ENCODE data around the gene ARRDC2. TPM values are rescaled to one million over a fixed set of nuclear protein-coding genes. Genes with fewer than 3 reads are reported as not detected.
A peak's percentile ranks its signal among the peaks of the same experiment; 100 is the strongest.

The ARRDC2 gene
- total RNA-seq, 1 donor from 2014 or later, result 54.5 TPM

DNA sequence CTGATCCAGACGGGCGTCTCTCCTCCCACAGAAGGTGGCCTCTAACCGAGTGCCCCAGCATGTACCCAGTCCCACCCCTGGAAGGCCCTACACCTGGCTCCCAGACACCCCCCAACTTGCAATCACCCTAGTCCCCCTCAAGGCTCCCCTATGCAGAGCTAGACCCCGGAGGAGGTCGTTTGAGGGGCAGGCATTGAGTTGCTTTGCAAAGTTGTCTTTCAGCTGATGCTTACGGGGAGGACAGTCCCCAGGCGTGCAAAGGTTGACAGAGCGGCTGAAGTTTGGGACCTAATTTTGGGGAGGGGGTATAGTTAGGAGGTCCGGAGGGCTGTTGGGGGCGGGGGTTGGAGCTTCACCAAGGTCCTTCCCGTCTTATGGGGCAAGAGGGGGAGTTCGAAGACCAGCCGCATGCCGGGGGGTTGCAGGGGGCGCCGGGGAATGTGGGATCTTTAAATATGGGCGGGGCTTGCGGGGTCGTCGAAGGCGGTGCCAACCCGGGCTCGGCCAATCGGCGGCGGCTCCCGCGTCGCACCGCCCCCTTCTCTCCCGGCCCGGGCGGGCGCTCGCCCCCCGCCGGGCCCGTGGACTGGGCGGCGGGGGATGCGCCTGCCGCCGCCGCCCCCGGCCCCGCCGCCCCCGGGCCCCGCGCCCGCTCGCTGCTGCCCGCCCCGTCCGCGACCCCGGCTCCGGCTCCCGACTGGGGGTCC is 41.3 kb upstream of the ARRDC2 start, which contains the start of gene KCNN1:
Gene KCNN1 (plus strand): TSS at position 558 of the 707 bp plus-strand sequence. CDS start 6,782 bp downstream, outside the sequence.
- Histone ChIP-seq H3K4me3 (peak within 1 kb of the TSS in 1 of 2 donors; percentile 30), H3K9me3 (no peaks in the 10 kb centered on the region), H3K27ac (no peak within 1 kb of the TSS), H3K4me1 (no peaks in the 10 kb centered on the region), H3K36me3 (no peaks in the 10 kb centered on the region), H3K27me3 (no peaks in the 10 kb centered on the region)
- intact Hi-C loops (cut with DNase I), result no loop called here
- no peak for DNase-seq (ENCODE audit: extremely low spot score in 2 of 2)
- TF ChIP-seq, protein P1, sequence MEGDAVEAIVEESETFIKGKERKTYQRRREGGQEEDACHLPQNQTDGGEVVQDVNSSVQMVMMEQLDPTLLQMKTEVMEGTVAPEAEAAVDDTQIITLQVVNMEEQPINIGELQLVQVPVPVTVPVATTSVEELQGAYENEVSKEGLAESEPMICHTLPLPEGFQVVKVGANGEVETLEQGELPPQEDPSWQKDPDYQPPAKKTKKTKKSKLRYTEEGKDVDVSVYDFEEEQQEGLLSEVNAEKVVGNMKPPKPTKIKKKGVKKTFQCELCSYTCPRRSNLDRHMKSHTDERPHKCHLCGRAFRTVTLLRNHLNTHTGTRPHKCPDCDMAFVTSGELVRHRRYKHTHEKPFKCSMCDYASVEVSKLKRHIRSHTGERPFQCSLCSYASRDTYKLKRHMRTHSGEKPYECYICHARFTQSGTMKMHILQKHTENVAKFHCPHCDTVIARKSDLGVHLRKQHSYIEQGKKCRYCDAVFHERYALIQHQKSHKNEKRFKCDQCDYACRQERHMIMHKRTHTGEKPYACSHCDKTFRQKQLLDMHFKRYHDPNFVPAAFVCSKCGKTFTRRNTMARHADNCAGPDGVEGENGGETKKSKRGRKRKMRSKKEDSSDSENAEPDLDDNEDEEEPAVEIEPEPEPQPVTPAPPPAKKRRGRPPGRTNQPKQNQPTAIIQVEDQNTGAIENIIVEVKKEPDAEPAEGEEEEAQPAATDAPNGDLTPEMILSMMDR (IDR thresholded peaks at IDR 0.05), result no peak
- TF ChIP-seq POLR2A (IDR thresholded peaks at IDR 0.05) (no peak), POLR2AphosphoS5 (IDR thresholded peaks at IDR 0.05; ENCODE audit: insufficient read depth in 1 of 2, low read depth in 1 of 2) (no peak)

DNA sequence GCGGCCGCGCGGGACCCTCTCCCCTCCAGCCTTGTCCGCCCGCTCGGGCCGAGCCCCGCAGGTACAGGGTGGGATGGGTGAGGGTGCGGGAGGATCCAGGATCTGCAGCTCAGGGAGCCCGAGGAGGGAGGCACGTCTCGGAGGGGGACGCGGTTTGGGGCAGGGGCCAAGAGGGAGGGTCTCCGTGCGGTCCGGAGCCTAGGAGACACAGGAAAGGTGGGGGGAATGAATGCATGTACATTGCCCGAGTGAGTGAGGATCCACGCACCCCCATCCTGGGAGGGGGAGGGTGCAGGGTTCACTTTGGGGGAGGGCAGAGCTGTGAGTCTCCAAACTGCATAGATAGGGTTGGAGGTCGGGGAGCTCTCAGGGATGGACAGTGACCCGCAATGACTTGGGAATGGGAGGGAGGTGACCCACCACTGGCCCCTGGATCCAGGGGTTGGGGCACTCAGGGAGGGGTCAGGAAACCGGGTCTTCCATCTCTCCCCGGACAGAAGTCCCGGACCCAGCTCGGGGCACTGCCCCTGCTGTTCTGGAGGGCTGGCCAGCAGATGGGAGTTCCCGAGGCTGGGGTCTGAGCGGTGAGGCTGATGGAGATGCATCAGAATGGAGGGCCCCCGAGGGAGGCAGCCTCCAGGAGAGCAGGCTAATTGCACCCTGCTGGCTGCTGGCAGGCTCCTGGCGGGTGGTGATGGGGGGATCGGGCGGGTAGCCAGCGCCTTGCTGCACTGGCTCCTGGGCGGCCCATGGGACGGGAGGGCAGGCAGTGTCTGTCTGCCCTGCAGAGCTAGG is 40.5 kb upstream of the ARRDC2 start:
- no peaks in the 10 kb centered on the region for H3K27me3 ChIP-seq
- no peak for DNase-seq (ENCODE audit: extremely low spot score in 2 of 2)
- H3K4me3 ChIP-seq, result peak overlapping the region in 1 of 2 donors; percentile 30
- no peak overlapping the region for H3K27ac ChIP-seq
- H3K36me3 ChIP-seq, result no peaks in the 10 kb centered on the region
- intact Hi-C loops (cut with DNase I), result no loop called here
- no peaks in the 10 kb centered on the region for H3K4me1 ChIP-seq
- TF ChIP-seq POLR2A (IDR thresholded peaks at IDR 0.05) (no peak), POLR2AphosphoS5 (IDR thresholded peaks at IDR 0.05; ENCODE audit: insufficient read depth in 1 of 2, low read depth in 1 of 2) (no peak)
- TF ChIP-seq, protein P1 (IDR thresholded peaks at IDR 0.05), result no peak
- no peaks in the 10 kb centered on the region for H3K9me3 ChIP-seq

DNA sequence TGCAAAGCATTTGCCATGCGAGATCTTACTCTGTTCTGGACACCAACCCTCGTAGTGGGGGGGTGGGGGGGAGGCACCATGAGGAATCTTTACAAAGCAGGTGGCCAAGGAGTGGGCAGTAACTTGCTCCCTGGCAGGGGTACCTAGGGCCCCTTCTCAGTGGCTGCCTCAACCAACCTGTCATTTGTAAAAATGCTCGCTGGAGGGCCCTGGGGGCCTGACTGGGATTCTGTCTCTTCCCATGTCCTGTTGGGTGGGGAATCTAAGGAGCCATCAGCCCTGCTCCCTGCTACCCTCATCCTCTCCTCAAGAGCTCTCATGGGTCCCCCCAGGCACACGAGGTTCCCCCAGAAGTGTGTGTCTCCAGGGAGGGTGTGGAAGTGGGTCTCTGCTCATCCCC is 39.6 kb upstream of the ARRDC2 start:
- no peaks in the 10 kb centered on the region for H3K9me3 ChIP-seq
- no peak for TF ChIP-seq POLR2AphosphoS5 (IDR thresholded peaks at IDR 0.05; ENCODE audit: insufficient read depth in 1 of 2, low read depth in 1 of 2)
- TF ChIP-seq POLR2A (IDR thresholded peaks at IDR 0.05), result no peak
- TF ChIP-seq, protein P1 (IDR thresholded peaks at IDR 0.05), result no peak
- H3K36me3 ChIP-seq, result no peaks in the 10 kb centered on the region
- intact Hi-C loops (cut with DNase I), result no loop called here
- no peak overlapping the region for H3K4me3 ChIP-seq
- H3K27ac ChIP-seq, result no peak overlapping the region
- DNase-seq (ENCODE audit: extremely low spot score in 2 of 2), result no peak
- H3K4me1 ChIP-seq, result no peaks in the 10 kb centered on the region
- no peaks in the 10 kb centered on the region for H3K27me3 ChIP-seq

DNA sequence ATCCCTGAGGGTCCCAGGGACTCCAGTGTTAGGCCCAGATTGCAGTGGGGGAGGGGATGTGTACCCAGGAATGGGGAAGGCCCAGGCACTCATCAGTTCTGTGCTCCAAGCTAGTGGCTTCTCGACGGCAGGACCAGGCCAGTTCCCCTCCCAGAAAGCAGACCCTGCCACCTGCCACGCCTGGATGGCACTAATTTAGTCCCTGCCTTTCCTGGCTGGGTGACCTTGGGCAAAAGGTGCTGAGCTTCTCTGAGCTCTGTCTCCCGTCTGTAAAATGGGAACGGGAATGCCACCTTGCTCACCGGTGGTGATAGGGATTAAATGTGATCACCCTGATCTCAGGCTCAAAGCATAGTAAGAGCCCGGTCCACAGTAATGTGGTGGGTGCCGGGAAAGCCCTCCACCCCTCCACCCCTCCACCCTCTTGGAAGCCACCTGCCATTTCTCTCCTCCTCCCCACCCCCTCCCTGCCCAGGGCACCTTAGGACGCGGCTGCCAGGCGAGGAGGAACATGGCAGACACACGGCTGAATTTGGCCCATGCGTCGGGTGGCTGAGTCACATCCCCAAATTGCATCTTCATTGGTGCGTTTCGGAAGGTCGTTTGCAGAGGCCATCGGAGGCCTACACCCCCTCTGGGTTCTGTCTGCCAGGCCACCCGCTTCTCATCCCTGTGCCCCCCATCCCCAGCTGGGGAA is 38.7 kb upstream of the ARRDC2 start:
- H3K9me3 ChIP-seq, result no peaks in the 10 kb centered on the region
- H3K4me3 ChIP-seq, result no peak overlapping the region
- DNase-seq (ENCODE audit: extremely low spot score in 2 of 2), result no peak
- intact Hi-C loops (cut with DNase I), result no loop called here
- no peaks in the 10 kb centered on the region for H3K4me1 ChIP-seq
- no peaks in the 10 kb centered on the region for H3K27me3 ChIP-seq
- TF ChIP-seq, protein P1 (IDR thresholded peaks at IDR 0.05), result no peak
- TF ChIP-seq POLR2AphosphoS5 (IDR thresholded peaks at IDR 0.05; ENCODE audit: insufficient read depth in 1 of 2, low read depth in 1 of 2) (no peak), POLR2A (IDR thresholded peaks at IDR 0.05) (no peak)
- H3K27ac ChIP-seq, result no peak overlapping the region
- H3K36me3 ChIP-seq, result no peaks in the 10 kb centered on the region

All from vagina (tissue), 2 donors.